PC-9 (cell line): ENCODE results near the gene ADAMTSL3.

Experiments used
- EZH2 ChIP-seq: fragments of 200-600 bp; sonication (generic); IDR thresholded peaks from 2 replicates; pipeline ENCODE4 v1.8.0; 2017; ENCODE audit warnings: antibody characterized with exemption, low read depth
- TF ChIP-seq, protein P1 (sequence below): fragments of 200-600 bp; sonication (generic); conservative IDR thresholded peaks from 2 replicates; pipeline ENCODE4 v1.6.1; 2017; ENCODE audit warnings: mixed run types, antibody characterized with exemption, mild to moderate bottlenecking, moderate library complexity

DNA sequence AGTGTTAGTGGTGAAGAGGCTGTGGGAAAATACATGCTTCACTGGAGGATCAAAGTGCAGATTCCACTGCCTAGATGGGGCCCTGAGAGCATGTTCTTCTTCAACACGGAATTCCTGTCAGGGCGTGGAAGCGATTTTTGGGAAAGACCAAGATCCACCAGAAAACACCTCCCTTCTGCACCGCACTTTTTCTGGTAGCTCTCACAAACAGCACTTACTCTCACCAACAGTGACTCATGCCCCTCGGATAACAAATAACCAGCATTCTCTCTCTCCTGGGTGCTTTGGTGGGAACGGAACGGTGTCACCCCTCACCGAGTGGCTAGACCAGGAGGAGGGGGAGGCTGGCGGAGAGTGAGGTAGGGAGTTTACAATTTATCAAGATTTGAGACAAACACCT is 40.1 kb downstream of the ADAMTSL3 start:
- TF ChIP-seq, protein P1, sequence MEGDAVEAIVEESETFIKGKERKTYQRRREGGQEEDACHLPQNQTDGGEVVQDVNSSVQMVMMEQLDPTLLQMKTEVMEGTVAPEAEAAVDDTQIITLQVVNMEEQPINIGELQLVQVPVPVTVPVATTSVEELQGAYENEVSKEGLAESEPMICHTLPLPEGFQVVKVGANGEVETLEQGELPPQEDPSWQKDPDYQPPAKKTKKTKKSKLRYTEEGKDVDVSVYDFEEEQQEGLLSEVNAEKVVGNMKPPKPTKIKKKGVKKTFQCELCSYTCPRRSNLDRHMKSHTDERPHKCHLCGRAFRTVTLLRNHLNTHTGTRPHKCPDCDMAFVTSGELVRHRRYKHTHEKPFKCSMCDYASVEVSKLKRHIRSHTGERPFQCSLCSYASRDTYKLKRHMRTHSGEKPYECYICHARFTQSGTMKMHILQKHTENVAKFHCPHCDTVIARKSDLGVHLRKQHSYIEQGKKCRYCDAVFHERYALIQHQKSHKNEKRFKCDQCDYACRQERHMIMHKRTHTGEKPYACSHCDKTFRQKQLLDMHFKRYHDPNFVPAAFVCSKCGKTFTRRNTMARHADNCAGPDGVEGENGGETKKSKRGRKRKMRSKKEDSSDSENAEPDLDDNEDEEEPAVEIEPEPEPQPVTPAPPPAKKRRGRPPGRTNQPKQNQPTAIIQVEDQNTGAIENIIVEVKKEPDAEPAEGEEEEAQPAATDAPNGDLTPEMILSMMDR: no peak
- no peak for TF ChIP-seq EZH2
